Left ventricle myocardium inferior (tissue), 1 donor: ENCODE data around the gene ASTN2. TPM values are rescaled to one million over a fixed set of nuclear protein-coding genes. Genes with fewer than 3 reads are reported as not detected.

Experiments
- DNase-seq: peaks from one replicate; pipeline ENCODE4 v3.0.0-alpha.2; 2020
- H3K27ac ChIP-seq: fragments of 200-600 bp; replicated peaks from 2 replicates; pipeline ENCODE4 v1.8.0; 2021
- H3K27me3 ChIP-seq: fragments of 200-600 bp; 2 replicates; pipeline ENCODE4 v1.8.0; 2021; ENCODE audit warnings: low read depth
- H3K36me3 ChIP-seq: fragments of 200-600 bp; 2 replicates; pipeline ENCODE4 v1.8.0; 2021
- H3K4me1 ChIP-seq: fragments of 200-600 bp; 2 replicates; pipeline ENCODE4 v1.8.0; 2021
- H3K4me3 ChIP-seq: fragments of 200-600 bp; 2 replicates; pipeline ENCODE4 v1.8.0; 2021; ENCODE audit warnings: mild to moderate bottlenecking, moderate library complexity
- H3K9me3 ChIP-seq: fragments of 200-600 bp; replicated peaks from 2 replicates; pipeline ENCODE4 v1.8.0; 2021
- intact Hi-C: fragments of 100-400 bp; cut with micrococcal nuclease; formaldehyde crosslinking; loops from one replicate; pipeline ENCODE4 v1.11.0; 2022
- total RNA-seq: library from RNA; stranded (reverse); fragmentation: NEBNext Ultra II Directional; extraction: Animal tissue kit (Norgen Biotek cat#: 25700); gene quantifications from one replicate; pipeline ENCODE4 v1.2.1, GENCODE V29; 2021
- TF ChIP-seq, protein P1 (sequence below): fragments of 200-600 bp; IDR thresholded peaks from 2 replicates; pipeline ENCODE4 v1.8.0; 2021; ENCODE audit warnings: antibody characterized with exemption, mild to moderate bottlenecking, borderline replicate concordance
- donor health status: DM: no; HTN: yes; CAD: no; lungs with severe emphysema.

The ASTN2 gene
- total RNA-seq, 1 donor from 2014 or later, result 6.1 TPM

DNA sequence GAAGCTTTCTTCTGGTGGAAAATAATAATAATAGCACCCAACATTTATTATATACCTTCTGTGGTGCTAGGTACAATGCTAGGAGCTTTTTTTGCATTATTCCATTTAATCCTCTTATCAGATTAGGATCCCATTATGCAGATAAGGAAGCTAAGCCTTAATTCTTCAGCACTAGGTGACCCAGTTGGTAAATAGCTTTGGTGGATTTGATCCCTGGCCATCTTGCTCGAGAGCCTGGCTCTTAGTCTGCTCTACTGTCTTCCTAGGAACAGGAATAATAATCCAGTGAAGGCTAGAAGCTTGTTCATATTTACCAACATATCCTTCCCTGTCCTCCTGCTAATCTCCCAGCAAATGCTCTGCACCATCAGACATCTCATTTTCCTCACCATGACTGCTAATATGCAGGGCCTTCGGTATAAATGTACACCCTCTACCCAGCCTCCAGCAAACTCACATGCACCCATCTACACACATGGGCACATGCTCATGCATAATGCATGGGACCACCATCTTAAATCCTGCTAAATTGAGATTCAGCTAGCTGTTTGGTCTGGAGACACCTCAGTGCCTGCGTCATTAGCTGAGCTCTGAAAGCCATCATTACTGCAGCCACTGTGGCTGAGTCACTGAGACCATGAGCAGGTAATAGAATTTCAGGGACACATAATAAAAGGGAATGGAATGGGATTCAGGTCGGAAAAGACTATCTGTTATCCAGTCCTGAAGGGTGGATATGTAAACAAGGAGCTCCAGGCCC lies 640.3 kb downstream of the ASTN2 start:
- TF ChIP-seq, protein P1, sequence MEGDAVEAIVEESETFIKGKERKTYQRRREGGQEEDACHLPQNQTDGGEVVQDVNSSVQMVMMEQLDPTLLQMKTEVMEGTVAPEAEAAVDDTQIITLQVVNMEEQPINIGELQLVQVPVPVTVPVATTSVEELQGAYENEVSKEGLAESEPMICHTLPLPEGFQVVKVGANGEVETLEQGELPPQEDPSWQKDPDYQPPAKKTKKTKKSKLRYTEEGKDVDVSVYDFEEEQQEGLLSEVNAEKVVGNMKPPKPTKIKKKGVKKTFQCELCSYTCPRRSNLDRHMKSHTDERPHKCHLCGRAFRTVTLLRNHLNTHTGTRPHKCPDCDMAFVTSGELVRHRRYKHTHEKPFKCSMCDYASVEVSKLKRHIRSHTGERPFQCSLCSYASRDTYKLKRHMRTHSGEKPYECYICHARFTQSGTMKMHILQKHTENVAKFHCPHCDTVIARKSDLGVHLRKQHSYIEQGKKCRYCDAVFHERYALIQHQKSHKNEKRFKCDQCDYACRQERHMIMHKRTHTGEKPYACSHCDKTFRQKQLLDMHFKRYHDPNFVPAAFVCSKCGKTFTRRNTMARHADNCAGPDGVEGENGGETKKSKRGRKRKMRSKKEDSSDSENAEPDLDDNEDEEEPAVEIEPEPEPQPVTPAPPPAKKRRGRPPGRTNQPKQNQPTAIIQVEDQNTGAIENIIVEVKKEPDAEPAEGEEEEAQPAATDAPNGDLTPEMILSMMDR, result no peak
- DNase-seq, result no peak
- intact Hi-C loops, result no loop called here

DNA sequence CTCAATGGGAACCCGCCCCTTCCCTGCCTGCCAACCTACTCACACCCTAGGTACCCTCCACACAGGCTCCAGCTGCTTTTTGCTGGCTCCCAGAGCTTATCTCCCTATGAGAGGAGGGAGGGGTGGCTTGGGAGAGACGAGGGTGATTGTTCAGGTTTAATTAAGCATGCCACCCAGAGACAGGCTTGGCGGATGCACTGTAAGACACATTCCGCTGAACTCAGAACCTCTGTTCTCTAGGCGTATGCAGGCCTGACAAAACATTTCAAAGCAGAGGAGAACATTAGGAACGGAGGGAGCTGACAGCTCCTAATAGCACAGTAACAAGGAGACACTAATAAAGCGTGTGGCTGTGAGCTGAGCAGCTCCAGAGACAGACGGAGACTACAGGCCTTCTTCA lies 647.6 kb downstream of the ASTN2 start:
- Histone ChIP-seq H3K27ac (no peak overlapping the region), H3K4me3 (no peak overlapping the region), H3K4me1 (no peaks in the 10 kb centered on the region), H3K36me3 (no peaks in the 10 kb centered on the region), H3K27me3 (peaks cover 30% of the 10 kb centered on the region), H3K9me3 (no peaks in the 10 kb centered on the region)
- DNase-seq, result no peak
- TF ChIP-seq, protein P1, result no peak
- intact Hi-C loops, result no loop called here

More for the DNA sequence above, 640.3 kb downstream of the ASTN2 start:
- H3K4me1 ChIP-seq, result no peaks in the 10 kb centered on the region
- H3K36me3 ChIP-seq, result no peaks in the 10 kb centered on the region
- peaks cover 4% of the 10 kb centered on the region for H3K27me3 ChIP-seq
- H3K9me3 ChIP-seq, result peaks cover 12% of the 10 kb centered on the region
- H3K4me3 ChIP-seq, result no peak overlapping the region
- no peak overlapping the region for H3K27ac ChIP-seq

DNA sequence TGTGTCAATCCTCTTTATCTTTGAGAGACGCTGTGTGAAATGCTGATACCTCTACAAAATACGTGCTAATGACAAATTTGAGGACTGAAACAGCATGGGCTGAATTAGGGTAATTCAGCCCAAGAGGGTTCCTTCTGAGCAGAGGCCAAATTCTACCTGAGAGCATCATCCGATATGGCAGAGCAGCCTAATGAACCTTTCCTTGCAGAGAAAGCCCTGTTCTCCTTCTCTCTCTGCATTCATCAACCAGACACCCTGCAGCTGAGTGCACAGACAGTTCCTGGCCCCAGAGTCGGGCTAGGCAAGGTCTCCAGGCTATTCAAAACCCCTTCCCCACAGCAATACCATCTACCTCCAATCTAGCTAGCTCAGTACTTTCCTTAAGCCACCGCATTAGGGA lies 649.8 kb downstream of the ASTN2 start:
- intact Hi-C loops, result no loop called here
- Histone ChIP-seq H3K27me3 (peaks cover 30% of the 10 kb centered on the region), H3K27ac (no peak overlapping the region), H3K36me3 (no peaks in the 10 kb centered on the region), H3K4me3 (no peak overlapping the region), H3K4me1 (no peaks in the 10 kb centered on the region), H3K9me3 (no peaks in the 10 kb centered on the region)
- TF ChIP-seq, protein P1, result no peak
- no peak for DNase-seq

DNA sequence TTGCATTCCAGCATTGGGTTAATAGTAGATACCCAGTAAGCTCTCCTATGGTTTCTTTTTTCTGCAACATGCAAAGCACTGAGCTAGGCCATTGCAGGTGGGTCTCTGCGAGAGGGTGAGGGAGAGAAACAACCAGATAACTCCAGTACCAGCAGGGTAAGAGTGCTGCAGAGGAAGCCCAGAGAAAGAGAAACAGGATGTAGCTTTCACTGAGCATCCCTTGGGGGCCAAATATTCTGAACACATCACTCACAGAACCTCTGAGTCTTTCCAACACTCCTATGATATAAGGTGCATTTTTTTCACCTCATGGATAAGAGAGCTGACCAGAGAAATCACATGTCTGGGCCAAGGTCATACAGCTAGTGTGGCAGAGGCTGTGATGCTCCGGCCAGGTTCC lies 651.1 kb downstream of the ASTN2 start:
- H3K36me3 ChIP-seq, result no peaks in the 10 kb centered on the region
- peaks cover 30% of the 10 kb centered on the region for H3K27me3 ChIP-seq
- H3K4me1 ChIP-seq, result no peaks in the 10 kb centered on the region
- intact Hi-C loops, result no loop called here
- H3K27ac ChIP-seq, result no peak overlapping the region
- no peak overlapping the region for H3K4me3 ChIP-seq
- TF ChIP-seq, protein P1, result no peak
- no peak for DNase-seq
- H3K9me3 ChIP-seq, result no peaks in the 10 kb centered on the region

DNA sequence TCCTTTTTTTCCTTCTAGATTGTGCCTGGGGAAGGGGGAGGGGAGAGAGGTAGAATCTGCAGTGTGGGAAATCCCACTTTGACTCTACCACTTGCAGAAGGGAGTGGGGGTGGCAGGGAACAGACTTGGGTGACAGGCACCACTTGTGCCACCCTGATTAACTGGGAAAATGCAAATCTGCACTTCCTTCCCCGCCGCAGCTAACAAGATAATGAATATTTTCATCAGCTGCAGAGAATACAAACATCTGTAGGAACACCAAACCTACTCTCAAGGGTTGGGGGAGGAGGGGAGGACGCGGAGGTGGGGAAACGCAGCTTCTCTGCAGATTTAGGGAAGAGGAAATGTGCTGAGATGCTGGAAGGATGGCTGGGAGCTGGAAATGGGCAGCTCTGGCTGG lies 654.2 kb downstream of the ASTN2 start:
- TF ChIP-seq, protein P1, result no peak
- no peak overlapping the region for H3K4me3 ChIP-seq
- H3K4me1 ChIP-seq, result no peaks in the 10 kb centered on the region
- no peak for DNase-seq
- intact Hi-C loops, result no loop called here
- peaks cover 16% of the 10 kb centered on the region for H3K27me3 ChIP-seq
- H3K36me3 ChIP-seq, result no peaks in the 10 kb centered on the region
- H3K27ac ChIP-seq, result no peak overlapping the region
- peaks cover 5% of the 10 kb centered on the region for H3K9me3 ChIP-seq
